ENCODE measurements around the gene SEC22C. TPM values are rescaled to one million over a fixed set of nuclear protein-coding genes. Genes with fewer than 3 reads are reported as not detected.
A peak's percentile ranks its signal among the peaks of the same experiment; 100 is the strongest.

Gene SEC22C
- total and polyA plus RNA-seq, 2 donors (not counting 1 experiment from before 2014, with no cell fraction given) = 19.2 to 44.8 TPM

GRCh38 chr3:42501681-42502428 lies 79.9 kb downstream of the SEC22C start:
- Histone ChIP-seq H3K9ac (ENCODE audit: low read length) (peak overlapping the region; percentile 62), H3K4me2 (replicated peaks; ENCODE audit: low read depth, low read length, poor library complexity, severe bottlenecking) (peak overlapping the region; percentile 83), H3K9me3 (ENCODE audit: control extremely low read depth in 1 of 3, control insufficient read depth in 2 of 3, insufficient read depth in 1 of 3, low read length in 2 of 3) (no peaks in the 10 kb centered on the region), H3K27me3 (replicated peaks in 1 of 4; ENCODE audit: control extremely low read depth in 1 of 4, control insufficient read depth in 3 of 4, insufficient read depth in 4 of 4, low read length in 3 of 4) (peaks cover 0 to 38% (median 16%) of the 10 kb centered on the region in 4 experiments), H3K4me3 (ENCODE audit: control extremely low read depth in 1 of 5, extremely low read depth in 1 of 5, insufficient read depth in 1 of 5, low read depth in 2 of 5, low read length in 4 of 5) (peak overlapping the region; percentile 58 to 82 (median 72)), H3K36me3 (replicated peaks in 1 of 2; ENCODE audit: control extremely low read depth in 1 of 2, control insufficient read depth in 1 of 2, extremely low read depth in 1 of 2, insufficient read depth in 2 of 2, low read length in 1 of 2) (no peaks in the 10 kb centered on the region), H3K27ac (ENCODE audit: low read length in 2 of 2) (no peak overlapping the region), H3K4me1 (ENCODE audit: control insufficient read depth in 2 of 2, insufficient read depth in 2 of 2, low read length in 2 of 2) (peaks cover 11 to 21% of the 10 kb centered on the region in 2 donors), H3K79me2 (ENCODE audit: control insufficient read depth, insufficient read depth, low read length) (no peaks in the 10 kb centered on the region), H4K20me1 (ENCODE audit: control insufficient read depth, insufficient read depth, low read length, poor library complexity, severe bottlenecking) (no peaks in the 10 kb centered on the region), H2AFZ (ENCODE audit: insufficient read depth, low read depth, low read length, poor library complexity, severe bottlenecking) (peak overlapping the region; percentile 92)
- H3K27me3 Mint-ChIP-seq = peaks cover 35% of the 10 kb centered on the region
- peak overlapping the region; percentile 92 for H3K4me3 Mint-ChIP-seq
- peak; percentile 69 for DNase-seq
- under 1% methylated on average over 43 of the region's 46 CpGs for WGBS (ENCODE audit: insufficient coverage)
- no peaks in the 10 kb centered on the region for H3K9me3 Mint-ChIP-seq (ENCODE audit: insufficient read depth)
- ATAC-seq (ENCODE audit: low read depth) = peak; percentile 31
- TF ChIP-seq CTCF (IDR thresholded peaks at IDR 0.05) (peak; percentile 46), EZH2 (IDR thresholded peaks at IDR 0.05; ENCODE audit: borderline replicate concordance, insufficient read depth, low read depth, low read length, poor library complexity, severe bottlenecking) (no peak)
- ChIA-PET POLR2A (interaction anchor here (0.5 to 1.8 kb wide), 4 partner anchors 10 to 1274 kb away, joined by 3 to 8 read pairs (median 4); partner anchors contain the start of gene SEC22C), CTCF (interaction anchor here (0.6 to 3.5 kb wide), 15 partner anchors 8 to 402 kb away, joined by 3 to 56 read pairs (median 3); partner anchors contain the start of gene SEC22C)
- H3K27ac Mint-ChIP-seq = peak overlapping the region; percentile 84
- intact Hi-C loops (cut with micrococcal nuclease) = loop anchor here (1.0 to 5.0 kb wide), 8 partner anchors 12 to 1190 kb away; partner anchors contain the start of genes ABHD5, CCDC13, SEC22C and ULK4
- peaks cover 25% of the 10 kb centered on the region for H3K4me1 Mint-ChIP-seq

Measured in B cell (primary cell).